Amniotic stem cell (primary cell): Measurements from ENCODE around the gene SARS1.

Source experiments
- DNase-seq: peaks from one replicate; lab custom pipeline; 2025; lab: John Stamatoyannopoulos, UW

The SARS1 gene

DNA sequence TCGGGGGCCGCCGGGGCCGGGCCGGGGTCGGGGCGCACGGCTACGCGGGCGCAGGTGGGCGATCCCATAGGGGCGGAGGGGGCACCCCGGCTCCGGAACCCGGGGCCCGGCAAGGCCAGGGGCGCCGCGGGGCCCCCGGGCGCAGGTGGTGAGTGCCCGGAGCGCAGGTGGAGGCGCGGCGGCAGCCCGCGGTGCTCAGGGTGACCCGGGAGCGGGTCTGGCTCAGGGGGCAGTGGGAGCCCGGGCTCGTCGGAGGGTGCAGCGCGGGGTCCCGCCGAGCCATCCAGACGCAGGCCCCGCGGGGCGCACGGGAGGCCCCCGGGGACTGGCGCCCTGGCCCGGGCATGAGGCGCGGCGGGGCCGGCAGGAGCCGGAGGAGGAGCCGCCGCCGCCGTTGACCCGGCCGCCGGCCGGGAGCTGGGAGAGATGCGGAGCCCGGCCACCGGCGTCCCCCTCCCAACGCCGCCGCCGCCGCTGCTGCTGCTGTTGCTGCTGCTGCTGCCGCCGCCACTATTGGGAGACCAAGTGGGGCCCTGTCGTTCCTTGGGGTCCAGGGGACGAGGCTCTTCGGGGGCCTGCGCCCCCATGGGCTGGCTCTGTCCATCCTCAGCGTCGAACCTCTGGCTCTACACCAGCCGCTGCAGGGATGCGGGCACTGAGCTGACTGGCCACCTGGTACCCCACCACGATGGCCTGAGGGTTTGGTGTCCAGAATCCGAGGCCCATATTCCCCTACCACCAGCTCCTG, 36.1 kb downstream of the SARS1 start:
- DNase-seq, result no peak

GRCh38 chr1:109250454-109251276, 36.9 kb downstream of the SARS1 start:
- no peak for DNase-seq

GRCh38 chr1:109251277-109252166, 37.8 kb downstream of the SARS1 start:
- no peak for DNase-seq

DNA sequence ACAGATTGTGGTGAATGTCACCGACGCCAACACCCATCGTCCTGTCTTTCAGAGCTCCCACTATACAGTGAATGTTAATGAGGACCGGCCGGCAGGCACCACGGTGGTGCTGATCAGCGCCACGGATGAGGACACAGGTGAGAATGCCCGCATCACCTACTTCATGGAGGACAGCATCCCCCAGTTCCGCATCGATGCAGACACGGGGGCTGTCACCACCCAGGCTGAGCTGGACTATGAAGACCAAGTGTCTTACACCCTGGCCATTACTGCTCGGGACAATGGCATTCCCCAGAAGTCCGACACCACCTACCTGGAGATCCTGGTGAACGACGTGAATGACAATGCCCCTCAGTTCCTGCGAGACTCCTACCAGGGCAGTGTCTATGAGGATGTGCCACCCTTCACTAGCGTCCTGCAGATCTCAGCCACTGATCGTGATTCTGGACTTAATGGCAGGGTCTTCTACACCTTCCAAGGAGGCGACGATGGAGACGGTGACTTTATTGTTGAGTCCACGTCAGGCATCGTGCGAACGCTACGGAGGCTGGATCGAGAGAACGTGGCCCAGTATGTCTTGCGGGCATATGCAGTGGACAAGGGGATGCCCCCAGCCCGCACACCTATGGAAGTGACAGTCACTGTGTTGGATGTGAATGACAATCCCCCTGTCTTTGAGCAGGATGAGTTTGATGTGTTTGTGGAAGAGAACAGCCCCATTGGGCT, 38.6 kb downstream of the SARS1 start:
- no peak for DNase-seq

DNA sequence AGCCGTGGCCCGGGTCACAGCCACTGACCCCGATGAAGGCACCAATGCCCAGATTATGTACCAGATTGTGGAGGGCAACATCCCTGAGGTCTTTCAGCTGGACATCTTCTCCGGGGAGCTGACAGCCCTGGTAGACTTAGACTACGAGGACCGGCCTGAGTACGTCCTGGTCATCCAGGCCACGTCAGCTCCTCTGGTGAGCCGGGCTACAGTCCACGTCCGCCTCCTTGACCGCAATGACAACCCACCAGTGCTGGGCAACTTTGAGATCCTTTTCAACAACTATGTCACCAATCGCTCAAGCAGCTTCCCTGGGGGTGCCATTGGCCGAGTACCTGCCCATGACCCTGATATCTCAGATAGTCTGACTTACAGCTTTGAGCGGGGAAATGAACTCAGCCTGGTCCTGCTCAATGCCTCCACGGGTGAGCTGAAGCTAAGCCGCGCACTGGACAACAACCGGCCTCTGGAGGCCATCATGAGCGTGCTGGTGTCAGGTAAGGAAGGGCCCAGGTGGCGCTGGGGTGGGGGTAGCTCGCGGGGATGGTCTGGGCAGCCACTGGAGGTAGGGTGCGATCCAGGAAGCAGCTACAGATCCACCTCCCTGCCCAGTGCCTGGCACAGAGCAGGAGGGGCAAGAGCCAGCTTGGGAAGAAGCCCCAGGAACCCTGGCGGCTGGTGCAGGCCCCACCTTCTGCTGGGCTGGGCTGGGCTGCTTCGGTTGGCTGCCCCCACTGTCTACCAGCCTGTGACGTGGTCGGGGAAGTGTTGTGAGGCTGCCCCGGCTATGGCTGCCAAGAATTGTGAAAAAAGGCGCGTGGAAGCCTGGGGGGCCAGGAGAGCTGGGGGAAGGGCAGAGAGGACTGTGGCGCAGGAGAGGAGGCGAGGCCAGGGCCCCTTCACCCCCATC, 39.4 kb downstream of the SARS1 start:
- no peak for DNase-seq

DNA sequence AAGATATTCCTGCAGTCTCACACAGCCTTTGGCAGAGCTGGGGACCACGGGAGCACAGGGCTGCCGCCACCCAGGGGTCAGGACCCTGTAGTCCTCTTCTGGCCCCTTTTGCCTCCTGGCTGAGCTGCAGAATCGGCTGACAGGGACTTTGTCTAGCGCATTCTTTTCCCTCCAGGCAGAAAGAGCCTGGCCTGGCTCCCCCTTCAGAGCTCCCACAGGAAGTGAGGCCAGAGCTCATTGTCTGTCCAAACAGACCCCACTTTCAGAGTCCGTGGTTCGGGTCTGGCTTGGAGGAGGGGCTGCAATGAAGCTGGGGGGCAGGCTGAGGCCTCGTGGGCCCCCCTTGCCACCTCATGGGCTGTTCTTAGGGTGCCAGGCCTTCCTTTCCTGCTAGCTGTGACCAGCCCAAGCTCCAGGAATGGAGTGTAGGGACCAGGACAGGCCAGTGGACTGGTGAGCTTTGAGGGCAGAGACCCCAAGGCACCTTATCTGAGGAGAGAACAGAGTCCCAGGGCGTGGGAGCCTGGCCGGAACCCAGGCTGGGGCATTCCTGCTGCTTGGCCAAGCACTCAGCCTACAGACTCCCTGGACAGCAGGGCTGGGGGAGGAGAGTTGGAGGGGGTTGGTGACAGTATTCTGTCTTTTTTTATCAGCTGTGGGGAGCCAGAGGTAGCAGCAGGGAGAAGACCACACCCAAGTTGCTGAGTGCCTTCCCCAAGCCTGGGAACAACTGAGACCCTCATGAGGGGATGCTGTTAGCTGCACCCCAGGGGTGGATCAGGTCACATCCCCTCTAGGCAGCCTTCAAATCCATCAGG, 40.3 kb downstream of the SARS1 start:
- DNase-seq, result no peak

DNA sequence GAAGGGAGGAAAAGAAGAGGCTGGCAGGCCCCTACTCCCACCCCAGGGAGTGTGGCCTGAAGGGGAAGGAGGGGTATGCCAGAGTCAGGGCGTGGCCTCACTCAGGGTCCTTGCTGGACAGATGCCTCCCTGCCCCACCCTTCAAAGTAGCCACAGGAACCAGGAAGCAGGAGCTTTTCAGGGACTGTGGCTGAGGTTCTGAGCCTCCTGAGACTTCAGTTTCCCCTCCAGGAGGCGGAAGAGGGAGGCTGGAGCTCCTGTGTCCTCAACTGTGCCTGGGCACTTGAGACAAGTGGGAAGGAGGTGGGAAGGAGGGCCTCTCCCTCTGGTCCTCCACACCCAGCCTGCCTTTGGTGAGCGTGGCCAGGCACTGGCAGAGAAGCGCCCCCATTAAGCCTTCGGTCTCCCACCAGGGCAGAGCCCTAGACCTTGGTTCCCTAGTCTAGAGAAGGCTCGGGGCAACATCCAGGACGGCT, 40.9 kb downstream of the SARS1 start:
- DNase-seq, result no peak

DNA sequence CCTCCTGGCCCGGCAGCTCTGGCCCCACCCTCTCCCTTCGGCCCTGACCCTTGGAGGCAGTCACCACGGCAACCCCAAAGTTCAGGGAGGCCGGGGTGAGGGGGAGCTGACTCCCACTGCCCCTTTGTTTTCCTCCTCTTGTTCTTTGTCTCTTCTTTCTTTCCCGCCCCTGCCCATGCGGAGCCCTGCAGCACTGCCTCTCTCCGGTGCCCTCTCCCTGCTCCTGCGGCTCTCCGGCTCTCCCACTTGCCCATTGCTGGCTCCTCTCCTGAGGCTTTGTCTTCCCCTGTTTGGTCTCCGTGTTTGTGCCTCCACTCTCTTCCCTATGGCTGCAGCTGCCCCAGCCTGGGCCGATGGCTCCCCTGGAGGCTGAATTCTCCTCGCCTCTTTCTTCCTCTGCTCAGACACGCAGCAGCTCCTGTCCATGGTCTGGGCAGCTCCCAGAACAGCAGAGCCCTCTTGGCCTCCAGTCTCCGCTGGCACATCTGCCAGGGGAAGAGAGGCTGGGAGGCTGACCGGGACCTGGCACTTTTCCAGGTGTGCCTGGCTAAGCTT, 41.5 kb downstream of the SARS1 start:
- DNase-seq, result no peak

DNA sequence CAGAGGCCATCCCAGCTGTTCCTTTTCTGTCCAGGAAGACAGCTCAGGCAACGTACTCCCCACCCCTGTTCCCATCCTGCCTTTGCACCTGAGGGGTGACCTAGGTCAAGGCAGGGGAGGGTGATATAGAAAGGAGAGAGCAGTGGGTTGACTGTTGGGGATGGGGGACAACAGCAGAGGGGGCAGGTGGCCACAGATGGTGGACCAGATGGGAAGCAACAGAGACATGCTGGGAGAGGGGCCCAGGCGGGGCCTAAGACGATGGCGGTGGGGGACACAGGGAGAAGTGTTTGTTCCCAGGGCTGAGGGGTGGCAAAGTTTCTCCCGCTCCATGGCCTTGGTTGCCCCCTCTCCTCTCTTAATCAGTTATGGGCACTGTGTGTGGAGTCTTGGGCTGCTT, 42.0 kb downstream of the SARS1 start:
- DNase-seq, result no peak

DNA sequence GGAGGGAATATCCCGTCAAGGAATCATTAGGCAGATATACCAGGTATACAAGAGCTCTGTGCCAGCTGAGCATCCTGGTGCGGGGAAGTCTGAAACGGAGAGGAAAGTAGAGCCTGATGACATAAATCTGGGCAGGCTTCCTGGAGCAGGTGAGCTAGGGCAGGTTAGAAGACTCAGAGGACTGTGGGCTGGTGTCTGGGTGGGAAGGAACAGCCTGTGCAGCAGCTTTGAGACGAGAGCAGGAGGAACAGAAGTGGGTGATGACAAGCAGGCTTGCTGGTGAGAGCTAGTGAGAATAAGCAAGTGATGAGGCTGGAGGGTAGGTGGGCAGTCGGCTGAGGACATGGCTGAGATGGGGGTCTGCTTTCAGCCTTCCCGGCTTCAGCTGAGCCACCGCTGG, 42.4 kb downstream of the SARS1 start:
- no peak for DNase-seq

DNA sequence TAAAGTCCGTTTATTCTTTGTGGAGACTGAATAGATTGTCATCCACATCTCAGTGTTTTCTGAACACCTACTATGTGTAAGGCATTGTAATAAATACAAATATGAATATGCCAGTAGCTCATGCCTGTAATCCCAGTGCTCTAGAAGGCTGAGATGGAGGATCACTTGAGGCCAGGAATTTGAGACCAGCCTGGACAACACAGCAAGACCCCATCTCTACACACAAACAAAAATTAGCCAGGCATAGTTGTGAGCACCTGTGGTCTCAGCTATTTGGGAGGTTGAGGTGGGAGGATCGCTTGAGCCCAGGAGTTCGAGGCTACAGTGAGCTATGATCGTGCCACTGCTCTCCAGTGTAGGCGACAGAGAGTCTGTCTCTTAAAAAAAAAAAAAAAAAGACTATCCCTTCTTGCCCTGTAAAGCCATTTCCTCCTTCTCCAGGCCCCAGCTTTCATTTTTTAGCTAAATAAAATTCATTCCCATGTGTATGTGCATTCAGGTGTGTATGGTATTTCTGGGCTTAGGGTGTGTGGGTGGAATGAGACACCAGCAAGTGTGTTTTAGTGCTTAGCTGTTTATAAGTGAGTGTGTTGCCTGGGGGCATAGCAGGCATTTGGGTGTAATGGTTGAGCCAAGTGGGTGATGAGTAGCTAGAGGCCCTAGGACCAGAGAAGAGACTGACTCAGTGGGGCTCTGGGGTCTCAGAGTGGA, 43.4 kb downstream of the SARS1 start:
- no peak for DNase-seq

DNA sequence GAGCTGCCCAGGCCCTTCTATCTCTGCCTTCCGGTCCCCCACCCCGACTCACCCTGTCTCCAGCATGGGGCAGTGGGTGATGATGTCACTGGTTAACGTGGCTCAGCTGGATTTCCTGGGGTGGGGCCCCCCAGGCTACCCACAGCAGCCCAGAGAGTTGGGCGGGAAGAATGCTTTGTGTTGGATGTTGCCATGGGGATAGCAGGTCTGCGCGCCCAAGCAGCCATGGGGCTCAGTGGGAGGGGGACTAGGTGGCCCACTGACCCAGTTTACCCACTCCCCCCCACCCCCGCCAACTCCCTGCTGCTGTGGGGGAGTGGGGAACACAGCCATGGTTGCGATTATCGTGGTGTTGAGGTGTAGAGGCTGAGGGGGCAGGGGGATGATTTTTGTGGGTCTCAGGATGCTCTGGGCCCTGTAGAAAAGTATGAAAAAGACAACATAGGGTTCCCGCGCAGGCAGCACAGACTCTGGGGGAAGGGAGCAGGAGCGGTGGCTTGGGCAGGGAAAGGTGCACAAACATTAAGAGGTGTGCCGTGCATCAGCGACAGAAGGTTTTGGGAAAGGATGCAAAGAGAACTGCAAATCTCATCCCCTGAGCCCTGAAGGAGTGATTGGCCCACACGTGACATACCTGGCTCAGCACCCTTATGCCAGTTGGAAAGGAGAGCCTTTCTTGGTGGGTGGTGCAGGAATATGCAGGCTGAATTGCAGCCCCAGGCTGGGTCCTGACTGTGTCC, 44.1 kb downstream of the SARS1 start:
- DNase-seq, result no peak

- no peak for DNase-seq
Measured at GRCh38 chr1:109258481-109259466, 45.1 kb downstream of the SARS1 start.

GRCh38 chr1:109259674-109260557, 46.2 kb downstream of the SARS1 start:
- no peak for DNase-seq

DNA sequence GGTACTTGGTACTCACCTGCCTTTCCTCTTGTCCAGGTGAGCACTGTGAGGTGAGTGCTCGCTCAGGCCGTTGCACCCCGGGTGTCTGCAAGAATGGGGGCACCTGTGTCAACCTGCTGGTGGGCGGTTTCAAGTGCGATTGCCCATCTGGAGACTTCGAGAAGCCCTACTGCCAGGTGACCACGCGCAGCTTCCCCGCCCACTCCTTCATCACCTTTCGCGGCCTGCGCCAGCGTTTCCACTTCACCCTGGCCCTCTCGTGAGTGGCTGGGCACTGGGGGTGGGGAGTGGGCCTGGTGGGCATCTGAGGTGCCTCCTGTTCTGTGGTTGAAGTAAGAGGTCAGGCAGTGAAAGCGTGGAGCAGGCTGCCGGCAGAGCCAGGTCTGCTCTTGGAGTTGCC, 47.3 kb downstream of the SARS1 start:
- no peak for DNase-seq

DNA sequence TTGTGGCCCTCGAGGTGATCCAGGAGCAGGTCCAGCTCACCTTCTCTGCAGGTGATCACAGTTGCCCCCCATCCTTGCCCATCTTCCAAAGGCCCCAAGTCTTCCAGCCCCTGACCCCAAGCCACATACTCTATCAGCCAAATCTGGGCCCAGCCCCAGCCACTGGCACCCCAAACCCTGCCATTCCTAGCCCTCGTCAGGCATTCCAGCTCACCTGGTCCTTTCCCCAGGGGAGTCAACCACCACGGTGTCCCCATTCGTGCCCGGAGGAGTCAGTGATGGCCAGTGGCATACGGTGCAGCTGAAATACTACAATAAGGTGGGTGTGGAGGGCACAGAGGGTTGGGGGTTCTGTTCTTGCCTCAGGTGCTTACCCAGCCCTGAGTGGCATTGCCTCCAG, 47.9 kb downstream of the SARS1 start:
- no peak for DNase-seq
